Osteocyte (in vitro differentiated cells): Measurements from ENCODE around the gene RPSA. TPM values are rescaled to one million over a fixed set of nuclear protein-coding genes. Genes with fewer than 3 reads are reported as not detected.
A peak's percentile ranks its signal among the peaks of the same experiment; 100 is the strongest.
"Not testable (repeated sequence)": the region's sequence is repeated elsewhere in the genome, so short reads cannot be mapped to it uniquely, and the experiment has no call there.

ENCODE experiments used
- DNase-seq: peaks from one replicate; pipeline ENCODE4 v3.0.0; 2021; ENCODE audit warnings: mixed read lengths; ENCODE audit not compliant: unreplicated experiment; ENCODE audit errors: extremely low spot score
- H3K27ac Mint-ChIP-seq: one replicate; pipeline ENCODE4 v1.8.0; 2021; ENCODE audit warnings: mild to moderate bottlenecking, mixed read lengths; ENCODE audit not compliant: unreplicated experiment
- H3K27me3 Mint-ChIP-seq: one replicate; pipeline ENCODE4 v1.8.0; 2021; ENCODE audit warnings: mixed read lengths; ENCODE audit not compliant: unreplicated experiment
- H3K36me3 Mint-ChIP-seq: one replicate; pipeline ENCODE4 v1.8.0; 2021; ENCODE audit warnings: mixed read lengths; ENCODE audit not compliant: unreplicated experiment
- H3K4me1 Mint-ChIP-seq: one replicate; pipeline ENCODE4 v1.8.0; 2021; ENCODE audit warnings: mixed read lengths; ENCODE audit not compliant: unreplicated experiment
- H3K4me3 Mint-ChIP-seq: one replicate; pipeline ENCODE4 v1.8.0; 2021; ENCODE audit warnings: mild to moderate bottlenecking, moderate library complexity, mixed read lengths; ENCODE audit not compliant: unreplicated experiment
- H3K9me3 Mint-ChIP-seq: one replicate; pipeline ENCODE4 v1.8.0; 2021; ENCODE audit warnings: mixed read lengths; ENCODE audit not compliant: unreplicated experiment
- CTCF ChIP-seq: fragments of 200-600 bp; sonication (generic); IDR thresholded peaks from 2 replicates; pipeline ENCODE4 v1.5.0; 2021; ENCODE audit warnings: antibody characterized with exemption, mild to moderate bottlenecking, moderate library complexity
- long read RNA-seq: library from polyadenylated mRNA; unstranded; transcript quantifications from one replicate; pipeline ENCODE4 v2.0.0, GENCODE V29; 2021
- total RNA-seq: library from RNA; stranded (reverse); gene quantifications from 2 replicates; pipeline ENCODE4 v1.2.1, GENCODE V29; 2021

RPSA gene
- 991 and 1,002 TPM in 2 replicates for total RNA-seq
- long read RNA-seq, transcript RPSA-201 (7 exons, 1,171 nt) = major isoform, 3,304 of 3,420 reads
- long read RNA-seq, partial matches to known transcripts = 19 of 3,420 reads
- long read RNA-seq, other reads (novel, unspliced or antisense) = 90 of 3,420 reads

GRCh38 chr3:39406368-39407258, at the start of gene RPSA:
Gene RPSA, plus strand, starts transcription at chr3:39406720. Its CDS starts 934 bp downstream, at chr3:39407654.
- peak; percentile 54 for TF ChIP-seq CTCF
- Mint-ChIP-seq H3K27ac (peak within 1 kb of the TSS; percentile 96), H3K9me3 (no peaks in the 10 kb centered on the region), H3K36me3 (peaks cover 27% of the 10 kb centered on the region), H3K4me3 (peak within 1 kb of the TSS; percentile 95), H3K27me3 (no peaks in the 10 kb centered on the region), H3K4me1 (peaks cover 17% of the 10 kb centered on the region)
- DNase-seq = peak; percentile 95

DNA sequence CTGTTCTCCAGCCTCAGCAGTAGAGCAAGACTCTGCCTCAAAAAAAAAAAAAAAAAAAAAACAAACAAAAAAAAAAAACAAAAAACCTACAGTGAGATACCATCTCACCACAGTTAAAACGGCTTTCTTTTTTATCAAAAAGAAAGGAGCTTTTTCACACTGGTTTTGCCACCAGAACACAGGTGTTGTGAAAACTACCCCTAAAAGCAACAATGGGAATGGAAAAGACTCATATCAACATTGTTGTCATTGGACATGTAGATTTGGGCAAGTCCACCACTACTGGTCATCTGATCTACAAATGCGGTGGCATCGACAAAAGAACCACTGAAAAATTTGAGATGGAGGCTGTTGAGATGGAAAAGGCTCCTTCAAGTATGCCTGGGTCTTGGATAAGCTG, 48.2 kb upstream of the RPSA start:
- no peak for DNase-seq

DNA sequence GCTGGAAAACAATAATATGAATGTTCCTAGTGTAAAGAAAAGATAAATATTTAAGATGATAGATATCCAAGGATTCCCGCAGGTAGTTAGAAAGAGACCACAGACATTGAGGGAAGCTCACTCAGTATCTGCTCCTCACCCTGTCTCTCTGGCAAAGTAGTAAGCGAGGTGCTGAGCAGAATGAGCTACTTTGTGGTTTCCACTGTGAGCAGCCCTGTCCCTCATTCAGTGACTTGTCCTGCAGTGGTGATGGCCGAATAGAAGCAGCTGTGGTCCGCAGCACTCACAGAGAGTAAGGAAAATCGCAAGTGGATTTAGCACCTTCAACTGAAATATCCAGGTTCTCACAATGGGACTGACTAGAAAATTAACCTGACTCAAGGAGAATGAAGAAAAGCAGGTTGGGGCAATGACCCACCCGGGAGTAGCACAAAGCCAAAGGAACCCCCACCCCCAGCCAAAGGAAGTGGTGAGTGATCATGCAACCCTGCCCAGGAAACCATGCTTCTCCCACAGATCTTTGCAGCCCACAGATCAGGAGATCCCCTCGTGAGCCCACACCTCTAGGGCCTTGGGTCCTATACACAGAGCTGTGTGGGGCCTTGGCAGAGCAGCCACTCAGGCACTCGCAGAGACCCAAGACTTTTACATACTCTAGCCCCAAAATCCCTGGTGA, 45.1 kb upstream of the RPSA start:
- Mint-ChIP-seq H3K4me1 (no peaks in the 10 kb centered on the region), H3K9me3 (no peaks in the 10 kb centered on the region), H3K27ac (no peak overlapping the region), H3K36me3 (no peaks in the 10 kb centered on the region), H3K4me3 (no peak overlapping the region), H3K27me3 (peaks cover 27% of the 10 kb centered on the region)
- TF ChIP-seq CTCF = no peak
- DNase-seq = no peak

More for the DNA sequence above, 48.2 kb upstream of the RPSA start:
- no peaks in the 10 kb centered on the region for H3K4me1 Mint-ChIP-seq
- TF ChIP-seq CTCF = no peak
- peaks cover 14% of the 10 kb centered on the region for H3K27me3 Mint-ChIP-seq
- no peak overlapping the region for H3K4me3 Mint-ChIP-seq
- H3K9me3 Mint-ChIP-seq = no peaks in the 10 kb centered on the region
- no peak overlapping the region for H3K27ac Mint-ChIP-seq
- no peaks in the 10 kb centered on the region for H3K36me3 Mint-ChIP-seq

DNA sequence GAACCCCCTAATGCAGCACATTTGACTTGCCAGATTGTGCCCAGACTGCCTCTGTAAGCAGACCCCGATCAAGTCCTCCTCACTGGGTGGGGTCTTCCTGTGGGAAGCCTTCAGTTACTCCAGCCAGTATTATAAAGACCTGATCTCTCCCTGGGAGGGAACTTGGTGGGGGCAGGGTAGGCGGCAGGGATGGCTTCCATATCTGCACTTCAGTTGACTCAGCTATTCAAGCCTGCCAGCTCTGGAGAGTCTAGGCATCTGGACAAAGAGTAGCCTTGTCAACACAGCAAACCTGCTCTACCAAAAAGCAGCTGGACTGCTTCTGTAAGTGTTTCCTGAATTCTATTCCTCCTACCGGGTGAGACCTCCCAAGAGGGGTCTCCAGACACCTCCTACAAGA, 44.3 kb upstream of the RPSA start:
- no peaks in the 10 kb centered on the region for H3K4me1 Mint-ChIP-seq
- H3K36me3 Mint-ChIP-seq = no peaks in the 10 kb centered on the region
- H3K27ac Mint-ChIP-seq = no peak overlapping the region
- H3K9me3 Mint-ChIP-seq = no peaks in the 10 kb centered on the region
- no peak for DNase-seq
- peaks cover 27% of the 10 kb centered on the region for H3K27me3 Mint-ChIP-seq
- H3K4me3 Mint-ChIP-seq = no peak overlapping the region
- no peak for TF ChIP-seq CTCF

GRCh38 chr3:39362812-39363211, 43.7 kb upstream of the RPSA start:
- Mint-ChIP-seq H3K4me1 (no peaks in the 10 kb centered on the region), H3K27me3 (peaks cover 27% of the 10 kb centered on the region), H3K4me3 (no peak overlapping the region), H3K9me3 (no peaks in the 10 kb centered on the region), H3K36me3 (no peaks in the 10 kb centered on the region), H3K27ac (no peak overlapping the region)
- DNase-seq = no peak
- TF ChIP-seq CTCF = no peak

- H3K27ac Mint-ChIP-seq, H3K36me3 Mint-ChIP-seq, H3K4me1 Mint-ChIP-seq, H3K27me3 Mint-ChIP-seq, H3K4me3 Mint-ChIP-seq, H3K9me3 Mint-ChIP-seq, DNase-seq: not testable (repeated sequence)
These were observed 36.1 kb upstream of the RPSA start for GRCh38 chr3:39370450-39370849.
